ENCODE results near the gene EIF2D.

EIF2D gene

GRCh38 chr1:206573319-206573718 is 38.9 kb downstream of the EIF2D start:
- DNase-seq (ENCODE audit: low read depth in 1 of 2, low spot score in 1 of 2) = no peak

DNA sequence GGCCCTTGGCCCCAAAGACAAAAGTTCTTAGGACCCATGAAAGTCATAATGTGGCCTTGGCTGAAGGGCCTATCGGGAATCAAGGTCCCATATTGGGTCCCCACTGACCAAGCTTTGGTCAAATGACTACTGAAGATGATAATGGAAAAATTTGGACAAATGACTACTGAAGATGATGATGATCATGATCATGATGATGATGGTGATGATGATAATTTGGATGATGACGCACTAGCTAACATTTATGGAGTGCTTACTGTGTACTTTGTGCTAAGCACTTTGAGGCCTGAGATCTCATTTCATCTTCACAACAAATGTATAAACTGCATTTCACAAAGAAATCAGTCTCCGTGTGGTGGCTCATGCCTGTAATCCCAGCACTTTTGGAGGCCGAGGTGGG is 39.4 kb downstream of the EIF2D start:
- no peak for DNase-seq (ENCODE audit: low read depth in 1 of 2, low spot score in 1 of 2)

DNA sequence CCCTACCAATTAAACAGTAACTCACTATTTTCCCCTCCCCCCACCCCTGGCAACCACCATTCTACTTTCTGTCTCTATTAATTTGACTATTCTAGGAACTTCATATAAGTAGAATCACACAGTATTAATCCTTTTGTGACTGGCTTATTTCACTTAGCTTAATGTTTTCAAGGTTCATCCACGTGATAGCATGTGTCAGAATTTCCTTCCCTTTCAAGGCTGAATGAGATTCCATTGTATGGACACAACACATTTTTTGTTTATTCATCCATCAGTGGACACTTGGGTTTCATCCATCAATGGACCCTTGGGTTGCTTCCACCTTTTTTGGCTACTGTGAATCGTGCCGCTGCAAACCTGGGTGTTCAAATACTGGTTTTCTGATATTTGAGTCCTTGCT is 41.7 kb downstream of the EIF2D start:
- DNase-seq (ENCODE audit: low read depth in 1 of 2, low spot score in 1 of 2) = no peak

GRCh38 chr1:206569556-206569955 is 42.7 kb downstream of the EIF2D start:
- DNase-seq (ENCODE audit: low read depth in 1 of 2, low spot score in 1 of 2) = no peak

DNA sequence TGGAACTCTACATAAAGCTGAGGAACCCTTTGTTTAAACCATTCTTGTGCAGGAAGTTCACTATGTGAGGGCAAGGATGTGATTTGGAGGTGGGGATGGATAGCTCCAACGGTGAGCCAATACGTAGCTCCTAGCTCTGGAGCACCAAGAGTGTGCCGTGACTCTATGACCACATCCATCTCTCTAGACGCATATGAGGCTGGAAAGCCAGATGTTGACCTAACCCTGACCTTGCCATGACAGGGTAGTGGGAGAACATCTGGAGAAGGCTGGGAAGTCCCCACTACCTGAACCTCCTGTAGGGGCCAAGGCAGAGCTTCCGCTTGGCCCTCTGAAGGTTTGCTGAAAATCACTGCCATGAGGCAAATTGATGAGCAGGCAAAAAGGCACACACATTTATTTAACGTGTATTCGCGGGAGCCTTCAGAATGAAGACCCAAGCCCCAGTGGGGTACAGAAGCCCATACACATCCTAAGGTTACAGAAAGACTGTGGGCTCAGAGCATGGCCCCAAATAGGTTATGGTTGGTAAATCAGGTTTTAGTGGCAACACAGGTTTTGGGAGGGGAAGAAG is 43.4 kb downstream of the EIF2D start:
- DNase-seq (ENCODE audit: low read depth in 1 of 2, low spot score in 1 of 2) = no peak

DNA sequence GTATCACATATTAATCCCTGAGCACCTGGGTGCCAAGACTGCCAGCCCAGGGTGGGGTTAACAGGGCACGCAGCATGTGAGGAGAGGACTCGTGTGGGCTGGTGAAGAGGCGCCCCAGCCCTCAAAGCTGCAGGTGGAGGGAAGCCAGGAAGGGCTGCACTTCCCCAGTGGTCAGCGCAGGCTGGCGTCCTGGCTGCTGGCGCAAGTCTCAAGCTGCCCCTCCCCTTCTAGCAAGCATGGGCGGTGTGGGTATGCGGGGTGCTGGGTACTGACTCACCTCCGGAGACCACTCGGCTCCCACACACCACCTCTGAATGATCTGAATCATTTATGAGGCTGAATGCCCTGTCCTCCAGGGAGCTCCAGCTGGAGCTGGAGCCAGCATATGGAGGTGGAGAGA is 44.0 kb downstream of the EIF2D start:
- DNase-seq (ENCODE audit: low read depth in 1 of 2, low spot score in 1 of 2) = no peak

DNA sequence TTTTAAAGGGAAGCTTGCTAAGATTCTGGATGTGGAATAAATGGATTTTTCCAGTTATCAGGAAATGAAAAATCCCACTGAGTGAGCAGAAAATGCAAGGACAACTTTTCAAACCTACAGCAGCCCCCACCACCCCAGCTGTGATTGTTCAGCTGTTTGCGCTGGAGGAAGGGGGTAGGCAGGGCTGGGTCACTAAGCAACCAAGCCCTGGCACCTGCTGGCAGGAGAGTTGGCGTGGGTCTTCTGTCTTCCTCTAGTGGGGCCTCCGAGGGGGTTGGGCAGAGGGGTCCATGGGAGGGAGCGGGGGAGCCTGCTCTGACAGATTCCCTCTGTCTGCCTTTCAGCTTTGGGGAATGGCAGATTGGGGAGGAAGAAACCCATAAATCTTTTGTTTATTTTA is 45.3 kb downstream of the EIF2D start:
- DNase-seq (ENCODE audit: low read depth in 1 of 2, low spot score in 1 of 2) = no peak

DNA sequence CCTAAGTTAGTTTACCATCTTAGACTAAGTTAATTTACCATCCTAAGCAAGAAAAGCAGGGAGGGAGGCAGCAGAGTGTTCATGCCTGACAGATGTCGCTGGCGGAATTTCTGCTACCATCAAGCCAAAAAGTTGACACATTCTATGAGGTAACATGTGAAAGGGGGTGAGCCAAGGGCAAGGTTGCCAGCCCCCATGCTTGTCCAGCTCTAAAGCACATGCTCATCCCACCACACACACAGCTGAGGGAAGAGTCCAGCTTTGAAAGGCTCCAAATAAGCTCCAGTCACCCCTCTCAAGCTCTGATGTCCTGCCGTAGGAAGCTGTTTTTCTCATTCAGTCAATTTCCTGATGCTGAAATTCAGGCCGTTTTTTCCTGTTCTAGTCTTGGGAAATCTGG is 46.3 kb downstream of the EIF2D start:
- no peak for DNase-seq (ENCODE audit: low read depth in 1 of 2, low spot score in 1 of 2)

- DNase-seq (ENCODE audit: low read depth in 1 of 2, low spot score in 1 of 2) = no peak
Observed at GRCh38 chr1:206563367-206564207, 48.7 kb downstream of the EIF2D start.

- DNase-seq (ENCODE audit: low read depth in 1 of 2, low spot score in 1 of 2) = no peak
Observed at GRCh38 chr1:206560007-206560716, 52.1 kb downstream of the EIF2D start.

GRCh38 chr1:206559672-206559995 is 52.6 kb downstream of the EIF2D start:
- no peak for DNase-seq (ENCODE audit: low read depth in 1 of 2, low spot score in 1 of 2)

GRCh38 chr1:206558794-206559671 is 53.2 kb downstream of the EIF2D start:
- no peak for DNase-seq (ENCODE audit: low read depth in 1 of 2, low spot score in 1 of 2)

GRCh38 chr1:206557636-206558473 is 54.4 kb downstream of the EIF2D start:
- DNase-seq (ENCODE audit: low read depth in 1 of 2, low spot score in 1 of 2) = no peak

- DNase-seq (ENCODE audit: low read depth in 1 of 2, low spot score in 1 of 2) = peak; percentile 64 to 81
Observed at GRCh38 chr1:206556750-206557635, 55.3 kb downstream of the EIF2D start.

DNA sequence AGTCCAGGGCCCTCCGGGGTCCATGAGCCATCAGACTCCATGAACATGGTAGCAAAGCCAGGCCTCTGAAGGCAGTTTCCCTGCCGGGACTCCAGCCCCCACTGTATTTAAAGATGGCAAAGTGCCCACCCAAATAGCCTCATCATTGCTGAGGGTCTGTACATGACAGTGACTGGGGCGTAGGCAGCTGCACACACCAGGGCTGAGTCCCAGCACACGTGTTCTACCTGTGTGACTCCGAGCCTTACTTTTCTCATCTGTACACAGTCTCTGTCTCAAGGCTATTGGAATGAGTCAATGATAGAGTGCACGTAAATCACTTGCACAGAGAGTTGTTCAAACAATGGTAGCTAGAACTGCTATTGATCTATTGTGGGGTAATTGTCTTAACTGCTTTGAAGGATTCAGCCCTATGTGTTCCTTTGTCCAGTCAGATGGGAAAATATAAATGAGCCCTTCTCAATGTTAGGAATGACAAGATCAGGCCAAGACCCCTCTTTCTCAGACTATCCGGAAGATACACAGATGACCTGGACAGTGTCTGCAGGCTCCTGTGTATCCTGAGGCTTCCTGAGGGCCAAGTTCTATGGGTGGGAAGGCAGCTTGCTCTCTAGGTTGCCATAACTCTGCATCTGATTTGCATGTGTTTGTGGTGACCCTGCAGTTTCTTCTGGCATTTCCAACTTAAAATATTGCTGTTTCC is 56.1 kb downstream of the EIF2D start:
- peak in 1 of 2 donors; percentile 27 for DNase-seq (ENCODE audit: low read depth in 1 of 2, low spot score in 1 of 2)

DNA sequence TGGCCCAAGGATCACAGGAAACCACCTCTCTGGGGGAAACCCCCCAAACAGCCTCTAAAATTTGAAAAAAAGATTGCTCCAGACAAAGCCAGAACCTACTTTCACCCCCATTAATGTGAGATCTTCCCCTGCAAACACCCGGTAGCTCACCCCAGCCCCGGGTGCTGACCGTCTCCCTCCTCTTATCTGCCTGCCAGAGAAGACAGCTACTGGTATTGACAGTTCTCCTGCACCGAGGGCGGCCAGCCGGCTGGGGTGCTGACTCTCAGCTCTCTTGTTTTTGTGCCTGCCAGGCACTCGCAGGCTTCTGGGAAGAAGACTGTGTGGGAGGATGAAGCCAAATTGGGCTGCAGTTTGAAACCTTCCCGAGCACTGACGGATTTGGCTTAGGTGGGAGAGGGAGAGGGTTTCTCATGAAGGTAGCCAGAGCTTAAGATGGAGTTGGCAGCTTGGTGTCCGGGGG is 56.8 kb downstream of the EIF2D start:
- no peak for DNase-seq (ENCODE audit: low read depth in 1 of 2, low spot score in 1 of 2)

DNA sequence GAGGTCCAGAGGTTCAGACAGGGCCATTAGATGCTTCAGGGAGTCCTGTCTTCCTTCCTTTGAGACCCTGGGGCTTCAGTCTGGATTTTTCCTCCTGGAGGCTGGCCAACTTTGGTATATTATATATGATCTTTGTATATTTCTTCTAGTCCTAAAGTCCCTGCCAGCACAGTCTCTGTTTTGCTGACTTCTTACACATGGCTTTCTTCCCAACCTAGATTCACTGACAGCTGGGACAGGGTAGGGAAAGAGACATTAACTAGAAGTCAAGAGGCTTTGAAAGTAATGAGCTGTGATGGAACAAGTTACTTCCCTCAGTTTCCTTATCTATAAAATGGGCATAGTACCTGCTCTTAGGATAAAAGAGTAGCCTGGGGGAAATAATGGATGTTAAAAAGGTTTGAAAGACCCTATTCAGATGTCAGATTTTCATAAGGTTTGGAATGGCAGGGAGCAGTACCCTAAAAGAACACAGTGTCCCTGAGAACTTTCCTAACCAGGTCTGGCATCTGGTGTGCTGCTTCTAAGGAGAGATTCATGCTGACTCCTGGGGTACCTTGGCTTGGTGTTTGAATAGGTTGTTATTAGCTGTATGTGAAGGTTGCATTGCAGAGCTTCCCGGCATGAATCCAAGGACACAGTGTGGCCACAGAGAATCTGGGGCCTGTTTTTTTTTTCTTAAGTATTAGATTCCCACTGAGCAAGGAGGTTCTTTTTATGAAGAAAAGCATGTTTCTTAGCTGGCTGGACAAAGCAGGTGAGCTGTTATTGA is 57.4 kb downstream of the EIF2D start:
- DNase-seq (ENCODE audit: low read depth in 1 of 2, low spot score in 1 of 2) = no peak

DNA sequence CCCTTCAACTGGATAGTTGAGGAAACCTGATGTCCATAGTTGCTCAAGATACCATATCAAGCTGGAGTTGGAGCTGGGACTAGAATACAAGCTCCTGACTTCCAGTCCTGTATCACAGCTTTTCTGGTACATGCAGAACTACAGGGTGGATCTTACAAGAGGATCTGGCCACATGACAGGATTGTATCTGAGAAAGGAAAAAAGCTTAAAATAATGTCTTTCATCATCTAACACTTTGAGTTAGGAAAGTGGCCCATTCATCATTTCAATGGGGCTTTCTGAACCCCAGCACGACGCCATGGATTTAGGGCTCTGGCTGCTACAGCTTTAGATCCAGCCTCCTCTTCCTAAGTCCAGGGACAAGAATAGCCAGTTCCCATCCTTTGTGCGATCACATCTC is 58.1 kb downstream of the EIF2D start:
- no peak for DNase-seq (ENCODE audit: low read depth in 1 of 2, low spot score in 1 of 2)

Measured in activated CD4-positive, alpha-beta T cell treated with anti-CD3 and anti-CD28 coated beads, Interleukin-2, amount 50 U/mL, for 24 hours (primary cell).